ENCODE results near the gene CAPN9.

DNA sequence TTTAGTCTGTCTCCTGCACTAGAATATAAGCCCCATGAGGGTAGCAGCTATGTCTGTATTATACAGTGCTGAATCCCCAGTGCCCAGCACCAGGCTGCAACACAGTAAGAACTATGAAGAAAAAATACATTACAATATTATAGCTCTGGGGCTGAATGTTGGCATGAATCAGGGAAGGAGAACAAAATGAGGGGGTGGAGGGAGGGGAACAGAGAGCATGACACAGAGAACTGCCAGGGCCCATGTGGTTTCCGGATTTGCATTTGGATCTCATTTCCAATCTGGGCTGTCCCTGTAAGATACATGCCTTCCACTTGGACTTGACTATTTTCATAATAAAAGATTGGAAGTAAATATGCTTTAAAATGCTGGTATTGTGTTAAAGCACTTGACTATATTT lies 85.3 kb downstream of the CAPN9 start:
- TF ChIP-seq POLR2A (IDR thresholded peaks at IDR 0.05; ENCODE audit: low read depth, low read length) (no peak), POLR2AphosphoS5 (IDR thresholded peaks at IDR 0.05; ENCODE audit: low read depth, low read length) (no peak), TAF1 (IDR thresholded peaks at IDR 0.05; ENCODE audit: low read depth, low read length) (no peak)

Measured in GM12891 (cell line).